C4-2B (cell line): Measurements from ENCODE around the gene CYP51A1.

Experiments
- ZFX ChIP-seq: fragments of 450-650 bp; IDR thresholded peaks from 2 replicates; pipeline ENCODE4 v1.6.1; 2017
- TF ChIP-seq, protein P1 (sequence below): fragments of 450-650 bp; conservative IDR thresholded peaks from 2 replicates; pipeline ENCODE4 v1.5.1; 2017; ENCODE audit warnings: mild to moderate bottlenecking

DNA sequence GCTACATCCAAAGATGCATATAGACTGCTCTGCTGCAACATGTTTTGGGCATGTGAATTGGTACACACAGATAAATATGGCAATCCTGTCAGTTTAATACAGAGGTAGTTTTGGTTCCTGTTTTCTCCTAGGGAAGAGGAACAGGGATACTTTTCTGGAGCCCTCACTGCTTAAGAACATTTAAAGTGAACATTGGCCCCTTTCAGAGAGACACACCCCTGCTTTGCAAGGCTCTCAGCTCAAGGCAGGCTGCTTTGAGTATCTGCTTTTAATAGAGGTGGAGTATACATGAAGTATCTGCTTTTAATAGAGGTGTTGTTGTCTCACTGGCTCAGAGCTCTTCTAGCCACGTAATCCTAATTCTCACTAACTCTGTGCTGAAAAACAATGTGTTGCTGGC is 38.9 kb downstream of the CYP51A1 start:
- TF ChIP-seq, protein P1, sequence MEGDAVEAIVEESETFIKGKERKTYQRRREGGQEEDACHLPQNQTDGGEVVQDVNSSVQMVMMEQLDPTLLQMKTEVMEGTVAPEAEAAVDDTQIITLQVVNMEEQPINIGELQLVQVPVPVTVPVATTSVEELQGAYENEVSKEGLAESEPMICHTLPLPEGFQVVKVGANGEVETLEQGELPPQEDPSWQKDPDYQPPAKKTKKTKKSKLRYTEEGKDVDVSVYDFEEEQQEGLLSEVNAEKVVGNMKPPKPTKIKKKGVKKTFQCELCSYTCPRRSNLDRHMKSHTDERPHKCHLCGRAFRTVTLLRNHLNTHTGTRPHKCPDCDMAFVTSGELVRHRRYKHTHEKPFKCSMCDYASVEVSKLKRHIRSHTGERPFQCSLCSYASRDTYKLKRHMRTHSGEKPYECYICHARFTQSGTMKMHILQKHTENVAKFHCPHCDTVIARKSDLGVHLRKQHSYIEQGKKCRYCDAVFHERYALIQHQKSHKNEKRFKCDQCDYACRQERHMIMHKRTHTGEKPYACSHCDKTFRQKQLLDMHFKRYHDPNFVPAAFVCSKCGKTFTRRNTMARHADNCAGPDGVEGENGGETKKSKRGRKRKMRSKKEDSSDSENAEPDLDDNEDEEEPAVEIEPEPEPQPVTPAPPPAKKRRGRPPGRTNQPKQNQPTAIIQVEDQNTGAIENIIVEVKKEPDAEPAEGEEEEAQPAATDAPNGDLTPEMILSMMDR = no peak
- no peak for TF ChIP-seq ZFX
